HCT116 (cell line): ENCODE data around the gene ADGRL3. TPM values are rescaled to one million over a fixed set of nuclear protein-coding genes. Genes with fewer than 3 reads are reported as not detected.
"Not testable (repeated sequence)": the region's sequence is repeated elsewhere in the genome, so short reads cannot be mapped to it uniquely, and the experiment has no call there.

ENCODE experiments used
- ATAC-seq: fragments of 200-7000 bp; cut with Tn5 transposase; 2 replicates; pipeline ENCODE4 v1.9.1; 2020; ENCODE audit warnings: mild to moderate bottlenecking, moderate library complexity
- BruUV-seq: library from RNA; stranded (reverse); fragments of 400-500 nt; replicated peaks from 2 replicates; lab custom pipeline; 2021; lab: Mats Ljungman, UMichigan
- CTCF ChIA-PET: fragments of 300-600 bp; sonication (Branson Sonifier 250); formaldehyde crosslinking; loops from one replicate; lab custom pipeline; 2021; ENCODE audit warnings: antibody characterized with exemption; lab: Charles Lee
- POLR2A ChIA-PET: fragments of 300-600, 350-600 bp; sonication (Branson Sonifier 250); formaldehyde crosslinking; loops from one replicate; lab custom pipeline; 2021; ENCODE audit warnings: antibody characterized with exemption; lab: Charles Lee
- RAD21 ChIA-PET, 2 experiments: fragments of 300-600 bp; sonication (Branson Sonifier 250); formaldehyde crosslinking; loops; one replicate each; lab custom pipeline; 2023; ENCODE audit warnings: low total read pairs in 2 of 2; ENCODE audit not compliant: uncharacterized antibody in 2 of 2, unreplicated experiment in 2 of 2, low non-redundant PET in 1 of 2; lab: Charles Lee
- DNase-seq: peaks from one replicate; pipeline ENCODE4 v3.0.0-alpha.2; 2010; ENCODE audit warnings: low read depth, low spot score
- H2AFZ ChIP-seq: fragments of 200-600 bp; shearing (Covaris generic), sonication (generic); 2 replicates; pipeline ENCODE4 v1.6.1; 2017; ENCODE audit warnings: low read depth, mixed run types, mixed read lengths, antibody characterized with exemption, low read length; ENCODE audit not compliant: poor library complexity, severe bottlenecking
- H3K27ac ChIP-seq: 2 replicates; pipeline ENCODE4 v1.5.1; 2012; ENCODE audit warnings: low read depth, low read length
- H3K27me3 ChIP-seq: fragments of 200-600 bp; sonication (generic); 2 replicates; pipeline ENCODE4 v1.6.1; 2016; ENCODE audit warnings: mixed run types, low read length, mixed read lengths; ENCODE audit not compliant: insufficient read depth
- H3K36me3 ChIP-seq, 2 experiments: fragments of 200-500 bp in 1 of 2; fragments of 200-600 bp in 1 of 2; sonication (Bioruptor generic) in 1 of 2; sonication (generic) in 1 of 2; 2 replicates each; pipeline versions ENCODE4 v1.5.1 to v1.6.1; 2014 to 2016; ENCODE audit warnings: low read length in 2 of 2, inconsistent platforms in 1 of 2, mixed read lengths in 1 of 2, mixed run types in 1 of 2; ENCODE audit not compliant: insufficient read depth in 2 of 2, control insufficient read depth in 1 of 2
- H3K4me1 ChIP-seq, 2 experiments: fragments of 200-600 bp in 1 of 2; sonication (generic) in 1 of 2; 2 replicates each; pipeline versions ENCODE4 v1.5.1 to v1.6.1; 2012 to 2017; ENCODE audit warnings: low read length in 2 of 2, inconsistent platforms in 1 of 2, mild to moderate bottlenecking in 1 of 2, mixed read lengths in 1 of 2, mixed run types in 1 of 2, moderate library complexity in 1 of 2; ENCODE audit not compliant: insufficient read depth in 2 of 2, control insufficient read depth in 1 of 2
- H3K4me2 ChIP-seq: fragments of 200-600 bp; sonication (generic); 2 replicates; pipeline ENCODE4 v1.6.1; 2017; ENCODE audit warnings: mixed run types, low read length, mixed read lengths
- H3K4me3 ChIP-seq, 2 experiments: fragments of 200-600 bp in 1 of 2; sonication (generic) in 1 of 2; replicated peaks in 1 of 2; 2 replicates each; pipeline ENCODE4 v1.5.1; 2011 to 2016; ENCODE audit warnings: low read length in 2 of 2, control low read depth in 1 of 2, low read depth in 1 of 2, mild to moderate bottlenecking in 1 of 2, mixed read lengths in 1 of 2, mixed run types in 1 of 2
- H3K79me2 ChIP-seq: fragments of 200-600 bp; sonication (generic); 2 replicates; pipeline ENCODE4 v1.6.1; 2017; ENCODE audit warnings: mild to moderate bottlenecking, mixed run types, low read length, moderate library complexity, mixed read lengths; ENCODE audit not compliant: insufficient read depth
- H3K9ac ChIP-seq: fragments of 200-600 bp; sonication (generic); 2 replicates; pipeline ENCODE4 v1.6.1; 2016; ENCODE audit warnings: low read length, mixed read lengths
- H3K9me2 ChIP-seq: fragments of 200-600 bp; sonication (generic), shearing (Covaris generic); 2 replicates; pipeline ENCODE4 v1.6.1; 2017; ENCODE audit warnings: mixed run types, mild to moderate bottlenecking, moderate library complexity; ENCODE audit not compliant: insufficient read depth
- H3K9me3 ChIP-seq, 2 experiments: fragments of 200-500 bp in 1 of 2; fragments of 200-600 bp in 1 of 2; sonication (Bioruptor generic) in 1 of 2; sonication (generic) in 1 of 2; 2 replicates each; pipeline ENCODE4 v1.6.1; 2014 to 2017; ENCODE audit warnings: low read length in 2 of 2, mixed read lengths in 2 of 2, inconsistent platforms in 1 of 2, low read depth in 1 of 2, mild to moderate bottlenecking in 1 of 2, mixed run types in 1 of 2, moderate library complexity in 1 of 2; ENCODE audit not compliant: control insufficient read depth in 1 of 2, insufficient read depth in 1 of 2
- H4K20me1 ChIP-seq: fragments of 200-600 bp; sonication (generic), shearing (Covaris generic); 2 replicates; pipeline ENCODE4 v1.6.1; 2017; ENCODE audit warnings: mixed run types, mild to moderate bottlenecking, moderate library complexity; ENCODE audit not compliant: insufficient read depth
- CEBPB ChIP-seq: IDR thresholded peaks from 2 replicates; pipeline ENCODE4 v1.6.1; 2012; ENCODE audit warnings: low read depth
- EZH2 ChIP-seq: fragments of 200-600 bp; sonication (generic); IDR thresholded peaks from 2 replicates; pipeline ENCODE4 v1.6.1; 2017; ENCODE audit warnings: antibody characterized with exemption, mixed run types
- RAD21 ChIP-seq: IDR thresholded peaks from 2 replicates; pipeline ENCODE4 v1.6.1; 2012; ENCODE audit warnings: low read depth, mild to moderate bottlenecking
- SP1 ChIP-seq: IDR thresholded peaks from 2 replicates; pipeline ENCODE4 v1.6.1; 2012; ENCODE audit warnings: low read depth
- SRF ChIP-seq: IDR thresholded peaks from 2 replicates; pipeline ENCODE4 v1.6.1; 2012; ENCODE audit warnings: low read depth
- ZFX ChIP-seq: fragments of 450-650 bp; IDR thresholded peaks from 2 replicates; pipeline ENCODE4 v1.6.1; 2017
- ZNF274 ChIP-seq: fragments of 200-500 bp; sonication (Bioruptor generic); IDR thresholded peaks from 2 replicates; pipeline ENCODE4 v1.6.1; 2014; ENCODE audit warnings: mild to moderate bottlenecking, low read depth, low read length, inconsistent platforms
- intact Hi-C: fragments of 100-400 bp; cut with micrococcal nuclease; formaldehyde crosslinking; loops from 2 replicates; pipeline ENCODE4 v1.10.0; 2022
- total RNA-seq: library from RNA; stranded (reverse); gene quantifications from one replicate; pipeline ENCODE4 v1.2.1, GENCODE V29; 2021; ENCODE audit not compliant: unreplicated experiment

The ADGRL3 gene
- total RNA-seq, 1 experiment from 2014 or later = not detected

- CTCF ChIA-PET, H3K27ac ChIP-seq, POLR2A ChIA-PET, H3K9ac ChIP-seq, intact Hi-C loops, H3K4me1 ChIP-seq, H3K9me3 ChIP-seq, DNase-seq, H3K4me3 ChIP-seq, H2AFZ ChIP-seq, H4K20me1 ChIP-seq, H3K36me3 ChIP-seq, H3K9me2 ChIP-seq, H3K4me2 ChIP-seq, H3K27me3 ChIP-seq, BruUV-seq, ATAC-seq, RAD21 ChIA-PET, H3K79me2 ChIP-seq: not testable (repeated sequence)
Measured at GRCh38 chr4:61852105-61852504, 652.0 kb downstream of the ADGRL3 start.

- ATAC-seq = no peak
- no peaks in the 10 kb centered on the region for H3K9me2 ChIP-seq
- BruUV-seq = no TSS peak
- CTCF ChIA-PET = no interaction called here
- no peaks in the 10 kb centered on the region for H3K36me3 ChIP-seq
- intact Hi-C loops = no loop called here
- H3K4me3 ChIP-seq = no peak overlapping the region
- peaks cover 3 to 16% of the 10 kb centered on the region in 2 experiments; a peak in 2 of 4 replicates for H3K9me3 ChIP-seq
- no peak overlapping the region for H3K9ac ChIP-seq
- POLR2A ChIA-PET = no interaction called here
- no peaks in the 10 kb centered on the region for H3K79me2 ChIP-seq
- no peak overlapping the region for H3K27ac ChIP-seq
- no peaks in the 10 kb centered on the region for H4K20me1 ChIP-seq
- H3K4me2 ChIP-seq = no peak overlapping the region
- no peak overlapping the region for H2AFZ ChIP-seq
- RAD21 ChIA-PET = no interaction called here
- TF ChIP-seq ZFX (no peak), RAD21 (no peak), SP1 (no peak), ZNF274 (no peak), EZH2 (no peak), CEBPB (no peak), SRF (no peak)
- TF ChIP-seq, all 23 proteins: peak for 0
- Histone ChIP-seq H3K27me3 (no peaks in the 10 kb centered on the region), H3K4me1 (no peaks in the 10 kb centered on the region)
- no peak for DNase-seq
Measured at GRCh38 chr4:61853041-61853440, 652.9 kb downstream of the ADGRL3 start.
